Measurements from ENCODE around the gene RSPO4.

Gene RSPO4

GRCh38 chr20:940926-941325, 61.2 kb downstream of the RSPO4 start:
- DNase-seq (ENCODE audit: low spot score) = no peak

- no peak for DNase-seq (ENCODE audit: low spot score)
Observed at GRCh38 chr20:939606-940005, 62.5 kb downstream of the RSPO4 start.

- no peak for DNase-seq (ENCODE audit: low spot score)
Observed at GRCh38 chr20:934186-934840, 67.8 kb downstream of the RSPO4 start.

- DNase-seq (ENCODE audit: low spot score) = no peak
Observed at GRCh38 chr20:933029-933428, 69.1 kb downstream of the RSPO4 start.

GRCh38 chr20:931401-931800, 70.7 kb downstream of the RSPO4 start:
- no peak for DNase-seq (ENCODE audit: low spot score)

- no peak for DNase-seq (ENCODE audit: low spot score)
Observed at GRCh38 chr20:926670-927069, 75.4 kb downstream of the RSPO4 start.

- DNase-seq (ENCODE audit: low spot score) = no peak
Observed at GRCh38 chr20:925516-925915, 76.6 kb downstream of the RSPO4 start.

- DNase-seq (ENCODE audit: low spot score) = no peak
Observed at GRCh38 chr20:924639-925038, 77.5 kb downstream of the RSPO4 start.

GRCh38 chr20:922781-923180, 79.3 kb downstream of the RSPO4 start:
- DNase-seq (ENCODE audit: low spot score) = no peak

GRCh38 chr20:921068-921467, 81.0 kb downstream of the RSPO4 start:
- no peak for DNase-seq (ENCODE audit: low spot score)

GRCh38 chr20:920311-920710, 81.8 kb downstream of the RSPO4 start:
- DNase-seq (ENCODE audit: low spot score) = no peak

GRCh38 chr20:919491-919916, 82.6 kb downstream of the RSPO4 start:
- no peak for DNase-seq (ENCODE audit: low spot score)

- DNase-seq (ENCODE audit: low spot score) = no peak
Observed at GRCh38 chr20:917416-917815, 84.7 kb downstream of the RSPO4 start.

GRCh38 chr20:916825-917224, 85.3 kb downstream of the RSPO4 start:
- DNase-seq (ENCODE audit: low spot score) = no peak

GRCh38 chr20:916125-916799, 85.8 kb downstream of the RSPO4 start, which contains the start of gene ANGPT4:
Gene ANGPT4, minus strand, starts transcription at chr20:916334. Its CDS starts 120 bp downstream, at chr20:916214.
- DNase-seq (ENCODE audit: low spot score) = no peak

GRCh38 chr20:914727-915498, 87.2 kb downstream of the RSPO4 start:
- DNase-seq (ENCODE audit: low spot score) = no peak

GRCh38 chr20:913306-913849, 88.7 kb downstream of the RSPO4 start:
- DNase-seq (ENCODE audit: low spot score) = no peak

GRCh38 chr20:911882-912600, 90.1 kb downstream of the RSPO4 start:
- DNase-seq (ENCODE audit: low spot score) = no peak

- no peak for DNase-seq (ENCODE audit: low spot score)
Observed at GRCh38 chr20:910870-911770, 91.0 kb downstream of the RSPO4 start.

- DNase-seq (ENCODE audit: low spot score) = no peak
Observed at GRCh38 chr20:910132-910869, 91.8 kb downstream of the RSPO4 start.
